AG04450 (cell line): ENCODE measurements around the gene SLC20A1. TPM values are rescaled to one million over a fixed set of nuclear protein-coding genes. Genes with fewer than 3 reads are reported as not detected.

Experiments
- CTCF ChIA-PET: fragments of 300-600, 350-600 bp; formaldehyde crosslinking; extraction: SDS; loops from one replicate; lab custom pipeline; 2022; ENCODE audit warnings: antibody characterized with exemption, inconsistent platforms; lab: Charles Lee
- POLR2A ChIA-PET: fragments of 350-600 bp; formaldehyde crosslinking; extraction: SDS; loops from one replicate; lab custom pipeline; 2021; ENCODE audit warnings: antibody characterized with exemption, inconsistent platforms; lab: Yijun Ruan, JAX
- DNase-seq: peaks from one replicate; pipeline ENCODE4 v3.0.0-alpha.2; 2011; ENCODE audit warnings: low read depth, low spot score
- H3K27ac ChIP-seq: one replicate; pipeline ENCODE4 v1.5.1; 2012; ENCODE audit warnings: low read depth, low read length, control low read depth
- H3K27me3 ChIP-seq: one replicate; pipeline ENCODE4 v1.6.0; 2012; ENCODE audit warnings: low read length; ENCODE audit not compliant: control insufficient read depth, insufficient read depth
- H3K4me3 ChIP-seq: 2 replicates; pipeline ENCODE4 v1.5.1; 2011; ENCODE audit warnings: mild to moderate bottlenecking, low read depth, low read length, control low read depth
- H3K9me3 ChIP-seq: 2 replicates; pipeline ENCODE4 v1.5.1; 2012; ENCODE audit warnings: low read length; ENCODE audit not compliant: control insufficient read depth, insufficient read depth
- polyA plus RNA-seq: library from polyadenylated mRNA; depleted of rRNA; stranded (reverse); fragments of >200 nt; gene quantifications from 2 replicates; pipeline ENCODE4 v1.2.3, GENCODE V29; 2011
- TF ChIP-seq, protein P1 (sequence below): IDR thresholded peaks from 2 replicates; pipeline ENCODE4 v1.5.1; 2011; ENCODE audit warnings: low read depth, low read length, control low read depth, inconsistent platforms

Gene SLC20A1
- polyA plus RNA-seq, 1 experiment, result 74.8 TPM

DNA sequence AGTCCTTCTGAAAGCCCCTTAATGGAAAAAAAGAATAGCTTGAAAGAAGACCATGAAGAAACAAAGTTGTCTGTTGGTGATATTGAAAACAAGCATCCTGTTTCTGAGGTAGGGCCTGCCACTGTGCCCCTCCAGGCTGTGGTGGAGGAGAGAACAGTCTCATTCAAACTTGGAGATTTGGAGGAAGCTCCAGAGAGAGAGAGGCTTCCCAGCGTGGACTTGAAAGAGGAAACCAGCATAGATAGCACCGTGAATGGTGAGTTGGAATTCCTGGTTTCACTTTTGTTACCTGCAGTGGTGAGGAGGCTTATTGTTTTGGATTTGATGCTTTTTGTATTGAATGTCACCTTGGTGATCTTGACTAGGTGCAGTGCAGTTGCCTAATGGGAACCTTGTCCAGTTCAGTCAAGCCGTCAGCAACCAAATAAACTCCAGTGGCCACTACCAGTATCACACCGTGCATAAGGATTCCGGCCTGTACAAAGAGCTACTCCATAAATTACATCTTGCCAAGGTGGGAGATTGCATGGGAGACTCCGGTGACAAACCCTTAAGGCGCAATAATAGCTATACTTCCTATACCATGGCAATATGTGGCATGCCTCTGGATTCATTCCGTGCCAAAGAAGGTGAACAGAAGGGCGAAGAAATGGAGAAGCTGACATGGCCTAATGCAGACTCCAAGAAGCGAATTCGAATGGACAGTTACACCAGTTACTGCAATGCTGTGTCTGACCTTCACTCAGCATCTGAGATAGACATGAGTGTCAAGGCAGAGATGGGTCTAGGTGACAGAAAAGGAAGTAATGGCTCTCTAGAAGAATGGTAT lies 13.3 kb downstream of the SLC20A1 start:
- POLR2A ChIA-PET, result interaction anchor here (1.0 kb wide), 1 partner anchor 53 kb away, joined by 3 read pairs; no protein-coding TSS in a partner anchor
- TF ChIP-seq, protein P1, sequence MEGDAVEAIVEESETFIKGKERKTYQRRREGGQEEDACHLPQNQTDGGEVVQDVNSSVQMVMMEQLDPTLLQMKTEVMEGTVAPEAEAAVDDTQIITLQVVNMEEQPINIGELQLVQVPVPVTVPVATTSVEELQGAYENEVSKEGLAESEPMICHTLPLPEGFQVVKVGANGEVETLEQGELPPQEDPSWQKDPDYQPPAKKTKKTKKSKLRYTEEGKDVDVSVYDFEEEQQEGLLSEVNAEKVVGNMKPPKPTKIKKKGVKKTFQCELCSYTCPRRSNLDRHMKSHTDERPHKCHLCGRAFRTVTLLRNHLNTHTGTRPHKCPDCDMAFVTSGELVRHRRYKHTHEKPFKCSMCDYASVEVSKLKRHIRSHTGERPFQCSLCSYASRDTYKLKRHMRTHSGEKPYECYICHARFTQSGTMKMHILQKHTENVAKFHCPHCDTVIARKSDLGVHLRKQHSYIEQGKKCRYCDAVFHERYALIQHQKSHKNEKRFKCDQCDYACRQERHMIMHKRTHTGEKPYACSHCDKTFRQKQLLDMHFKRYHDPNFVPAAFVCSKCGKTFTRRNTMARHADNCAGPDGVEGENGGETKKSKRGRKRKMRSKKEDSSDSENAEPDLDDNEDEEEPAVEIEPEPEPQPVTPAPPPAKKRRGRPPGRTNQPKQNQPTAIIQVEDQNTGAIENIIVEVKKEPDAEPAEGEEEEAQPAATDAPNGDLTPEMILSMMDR, result no peak
- DNase-seq, result no peak
- H3K27me3 ChIP-seq, result no peaks in the 10 kb centered on the region
- H3K27ac ChIP-seq, result no peak overlapping the region
- H3K9me3 ChIP-seq, result no peaks in the 10 kb centered on the region
- CTCF ChIA-PET, result no interaction called here
- H3K4me3 ChIP-seq, result no peak overlapping the region

- Histone ChIP-seq H3K9me3 (no peaks in the 10 kb centered on the region), H3K27ac (no peak overlapping the region), H3K27me3 (no peaks in the 10 kb centered on the region), H3K4me3 (no peak overlapping the region)
- TF ChIP-seq, protein P1, result no peak
- CTCF ChIA-PET, result no interaction called here
- no peak for DNase-seq
- POLR2A ChIA-PET, result no interaction called here
Observed at GRCh38 chr2:112660138-112660537, 14.4 kb downstream of the SLC20A1 start.

DNA sequence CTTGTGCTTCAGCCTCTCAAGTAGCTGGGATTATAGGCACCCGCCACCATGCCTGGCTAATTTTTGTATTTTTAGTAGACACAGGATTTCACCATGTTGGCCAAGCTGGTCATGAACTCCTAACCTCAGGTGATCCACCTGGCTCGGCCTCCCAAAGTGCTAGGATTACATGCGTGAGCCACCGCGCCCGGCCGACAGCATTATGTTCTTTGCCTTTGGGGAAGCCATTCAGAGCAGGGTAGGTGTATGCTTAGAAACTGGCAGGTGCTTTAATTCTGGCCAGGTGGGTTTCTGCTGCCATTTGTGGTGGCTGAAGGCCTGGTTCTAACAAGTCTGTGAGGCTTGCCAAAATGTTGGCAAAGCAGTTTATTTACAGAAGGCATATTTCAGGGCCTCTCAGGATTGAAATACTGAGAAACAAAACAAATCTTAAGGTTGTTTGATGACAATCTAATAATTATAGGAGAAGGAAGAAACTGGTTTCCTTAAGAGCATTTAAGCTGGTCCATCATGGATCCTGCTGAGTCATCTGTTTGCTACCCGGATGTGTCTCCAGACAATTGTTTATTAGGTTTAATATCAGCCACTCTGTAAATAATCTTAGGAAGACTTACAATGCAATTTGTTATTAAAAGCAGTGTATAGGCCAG lies 16.0 kb downstream of the SLC20A1 start:
- Histone ChIP-seq H3K4me3 (no peak overlapping the region), H3K27me3 (no peaks in the 10 kb centered on the region), H3K9me3 (no peaks in the 10 kb centered on the region), H3K27ac (no peak overlapping the region)
- ChIA-PET POLR2A (interaction anchor here (1.7 kb wide), 1 partner anchor 35 kb away, joined by 5 read pairs; no protein-coding TSS in a partner anchor), CTCF (interaction anchor here (1.2 kb wide), 1 partner anchor 24 kb away, joined by 6 read pairs; no protein-coding TSS in a partner anchor)
- no peak for DNase-seq
- TF ChIP-seq, protein P1, result no peak

DNA sequence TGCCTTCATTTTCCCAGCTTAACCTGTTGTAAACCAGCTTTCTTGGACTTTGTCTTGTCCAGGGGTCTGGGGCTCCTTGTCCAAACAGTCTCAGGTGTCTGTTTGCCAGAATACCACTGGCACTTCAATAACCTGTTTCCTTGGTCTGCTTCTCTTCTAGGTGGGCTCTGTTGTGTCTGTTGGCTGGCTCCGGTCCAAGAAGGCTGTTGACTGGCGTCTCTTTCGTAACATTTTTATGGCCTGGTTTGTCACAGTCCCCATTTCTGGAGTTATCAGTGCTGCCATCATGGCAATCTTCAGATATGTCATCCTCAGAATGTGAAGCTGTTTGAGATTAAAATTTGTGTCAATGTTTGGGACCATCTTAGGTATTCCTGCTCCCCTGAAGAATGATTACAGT lies 17.0 kb downstream of the SLC20A1 start:
- no peaks in the 10 kb centered on the region for H3K9me3 ChIP-seq
- ChIA-PET POLR2A (no interaction called here), CTCF (no interaction called here)
- TF ChIP-seq, protein P1, result no peak
- no peak overlapping the region for H3K4me3 ChIP-seq
- no peaks in the 10 kb centered on the region for H3K27me3 ChIP-seq
- H3K27ac ChIP-seq, result no peak overlapping the region
- no peak for DNase-seq

GRCh38 chr2:112664689-112665088 lies 18.9 kb downstream of the SLC20A1 start:
- no peak overlapping the region for H3K27ac ChIP-seq
- POLR2A ChIA-PET, result no interaction called here

More at GRCh38 chr2:112664689-112665088, 18.9 kb downstream of the SLC20A1 start:
- Histone ChIP-seq H3K27me3 (no peaks in the 10 kb centered on the region), H3K9me3 (no peaks in the 10 kb centered on the region), H3K4me3 (no peak overlapping the region)
- CTCF ChIA-PET, result interaction anchor here (0.7 to 0.9 kb wide), 2 partner anchors 21 to 65 kb away, joined by 3 read pairs; no protein-coding TSS in a partner anchor
- no peak for DNase-seq
- TF ChIP-seq, protein P1, result no peak
